Hepatocyte (in vitro differentiated cells): ENCODE measurements around the gene DACT2. TPM values are rescaled to one million over a fixed set of nuclear protein-coding genes. Genes with fewer than 3 reads are reported as not detected.
"Not testable (repeated sequence)": the region's sequence is repeated elsewhere in the genome, so short reads cannot be mapped to it uniquely, and the experiment has no call there.

ENCODE experiments used
- DNase-seq: peaks from one replicate; pipeline ENCODE4 v3.0.0-alpha.2; 2016; ENCODE audit warnings: low spot score
- H2AFZ ChIP-seq: fragments of 200-600 bp; sonication (generic); 2 replicates; pipeline ENCODE4 v1.6.0; 2016; ENCODE audit warnings: antibody characterized with exemption, mild to moderate bottlenecking
- H3K27ac ChIP-seq: fragments of 200-600 bp; sonication (generic); 2 replicates; pipeline ENCODE4 v1.5.1; 2016; ENCODE audit warnings: mild to moderate bottlenecking
- H3K27me3 ChIP-seq: fragments of 200-600 bp; sonication (generic); 2 replicates; pipeline ENCODE4 v1.6.1; 2016
- H3K36me3 ChIP-seq: fragments of 200-600 bp; sonication (generic); replicated peaks from 2 replicates; pipeline ENCODE4 v1.5.1; 2016; ENCODE audit warnings: low read depth; ENCODE audit not compliant: insufficient read depth
- H3K4me1 ChIP-seq: fragments of 200-600 bp; sonication (generic); 2 replicates; pipeline ENCODE4 v1.5.1; 2016; ENCODE audit warnings: mild to moderate bottlenecking, moderate library complexity; ENCODE audit not compliant: insufficient read depth
- H3K4me2 ChIP-seq: fragments of 200-600 bp; sonication (generic); 2 replicates; pipeline ENCODE4 v1.6.0; 2016
- H3K4me3 ChIP-seq: fragments of 200-600 bp; sonication (generic); 2 replicates; pipeline ENCODE4 v1.5.1; 2016; ENCODE audit warnings: mild to moderate bottlenecking
- H3K79me2 ChIP-seq: fragments of 200-600 bp; sonication (generic); 2 replicates; pipeline ENCODE4 v1.6.0; 2017; ENCODE audit warnings: mild to moderate bottlenecking
- H3K9me2 ChIP-seq: fragments of 200-600 bp; sonication (generic); replicated peaks from 2 replicates; pipeline ENCODE4 v1.6.0; 2017; ENCODE audit warnings: mild to moderate bottlenecking; ENCODE audit not compliant: insufficient read depth
- H3K9me3 ChIP-seq: fragments of 200-600 bp; sonication (generic); 2 replicates; pipeline ENCODE4 v1.5.1; 2016; ENCODE audit warnings: low read depth, mild to moderate bottlenecking
- H4K20me1 ChIP-seq: fragments of 200-600 bp; sonication (generic); 2 replicates; pipeline ENCODE4 v1.6.0; 2016; ENCODE audit warnings: mild to moderate bottlenecking; ENCODE audit not compliant: insufficient read depth, poor library complexity, severe bottlenecking
- CTCF ChIP-seq: fragments of 200-600 bp; sonication (generic); IDR thresholded peaks from 2 replicates; pipeline ENCODE4 v1.5.1; 2016; ENCODE audit warnings: antibody characterized with exemption, mild to moderate bottlenecking; ENCODE audit not compliant: poor library complexity
- EZH2 ChIP-seq: fragments of 200-600 bp; sonication (generic); IDR thresholded peaks from 2 replicates; pipeline ENCODE4 v1.6.1; 2016; ENCODE audit warnings: antibody characterized with exemption, mild to moderate bottlenecking, borderline replicate concordance
- EZH2phosphoT487 ChIP-seq: fragments of 200-600 bp; sonication (generic); IDR thresholded peaks from one replicate; pipeline ENCODE4 v1.6.1; 2018; ENCODE audit warnings: antibody characterized with exemption, mild to moderate bottlenecking, low read depth, moderate library complexity; ENCODE audit not compliant: unreplicated experiment, severe bottlenecking
- WGBS: methylation state at CpG from one replicate; pipeline ENCODE4 v1.1.6; 2016; ENCODE audit warnings: low lambda C conversion rate; ENCODE audit errors: missing lambda C conversion rate; 5-methylcytosine and 5-hydroxymethylcytosine counted together
- polyA plus RNA-seq: library from polyadenylated mRNA; unstranded; fragments of >200 nt; fragmentation: Nextera tagmentation; extraction: Ambion mirVana; gene quantifications from 2 replicates; pipeline ENCODE4 v1.2.1, GENCODE V29; 2016
- total RNA-seq: library from RNA; depleted of rRNA; stranded (reverse); fragments of >200 nt; gene quantifications from 2 replicates; pipeline ENCODE4 v1.2.3, GENCODE V29; 2014

Gene DACT2
- total and polyA plus RNA-seq, 2 experiments from 2014 or later: 8.2 to 8.8 TPM

GRCh38 chr6:168362276-168362990 lies 42.9 kb upstream of the DACT2 start:
- Histone ChIP-seq H3K4me3 (no peak overlapping the region), H3K9me2 (no peaks in the 10 kb centered on the region), H3K9me3 (no peaks in the 10 kb centered on the region), H3K4me2 (no peak overlapping the region), H3K27me3 (no peaks in the 10 kb centered on the region), H3K36me3 (no peaks in the 10 kb centered on the region), H3K4me1 (peaks cover 5% of the 10 kb centered on the region), H4K20me1 (no peaks in the 10 kb centered on the region), H3K79me2 (no peaks in the 10 kb centered on the region), H3K27ac (no peak overlapping the region), H2AFZ (no peak overlapping the region)
- 94% methylated on average over 10 of the region's 10 CpGs for WGBS
- no peak for DNase-seq
- TF ChIP-seq EZH2: no peak

- Histone ChIP-seq H3K79me2 (no peaks in the 10 kb centered on the region), H3K36me3 (no peaks in the 10 kb centered on the region), H3K4me3 (no peak overlapping the region), H3K9me2 (no peaks in the 10 kb centered on the region), H3K27ac (no peak overlapping the region), H3K9me3 (no peaks in the 10 kb centered on the region), H2AFZ (no peak overlapping the region), H4K20me1 (no peaks in the 10 kb centered on the region), H3K27me3 (no peaks in the 10 kb centered on the region), H3K4me2 (no peak overlapping the region), H3K4me1 (no peaks in the 10 kb centered on the region)
- 96% methylated on average over 9 of the region's 9 CpGs for WGBS
- TF ChIP-seq EZH2phosphoT487 (no peak), CTCF (no peak), EZH2 (no peak)
- no peak for DNase-seq
Observed at GRCh38 chr6:168361766-168362165, 42.2 kb upstream of the DACT2 start.

DNA sequence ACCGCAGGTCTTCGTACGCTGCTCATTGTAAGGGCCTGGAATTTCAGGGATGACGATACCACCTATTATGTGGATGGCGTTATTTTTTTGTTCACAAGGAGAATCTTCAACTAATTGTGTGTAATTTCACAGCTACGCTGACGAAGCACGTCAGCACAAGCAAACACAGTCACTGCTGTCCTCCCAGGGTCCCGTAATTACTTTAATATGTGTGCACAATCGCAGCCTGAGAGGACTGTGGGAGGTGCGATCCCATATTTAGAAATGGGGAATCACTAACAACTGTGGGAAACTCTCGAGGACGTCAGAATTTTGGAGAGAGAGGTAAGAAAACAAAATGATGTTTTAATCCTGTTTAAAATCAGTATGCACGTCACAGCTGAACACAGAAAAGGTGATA lies 40.2 kb upstream of the DACT2 start:
- H3K9me2 ChIP-seq: no peaks in the 10 kb centered on the region
- H3K36me3 ChIP-seq: no peaks in the 10 kb centered on the region
- no peaks in the 10 kb centered on the region for H3K9me3 ChIP-seq
- no peak overlapping the region for H3K4me3 ChIP-seq
- peaks cover 3% of the 10 kb centered on the region for H3K4me1 ChIP-seq
- no peak overlapping the region for H3K27ac ChIP-seq
- no peak overlapping the region for H2AFZ ChIP-seq
- no peaks in the 10 kb centered on the region for H3K79me2 ChIP-seq
- H3K4me2 ChIP-seq: no peak overlapping the region
- DNase-seq: no peak
- no peak for TF ChIP-seq EZH2
- TF ChIP-seq CTCF: no peak
- no peak for TF ChIP-seq EZH2phosphoT487
- H3K27me3 ChIP-seq: no peaks in the 10 kb centered on the region
- no peaks in the 10 kb centered on the region for H4K20me1 ChIP-seq
- WGBS: 79% methylated on average over 14 of the region's 14 CpGs

- Histone ChIP-seq H3K4me2 (no peak overlapping the region), H3K36me3 (no peaks in the 10 kb centered on the region), H3K4me3 (no peak overlapping the region), H3K4me1 (peaks cover 3% of the 10 kb centered on the region), H3K27ac (no peak overlapping the region), H3K27me3 (no peaks in the 10 kb centered on the region), H3K9me2 (no peaks in the 10 kb centered on the region), H3K79me2 (no peaks in the 10 kb centered on the region), H2AFZ (no peak overlapping the region), H3K9me3 (no peaks in the 10 kb centered on the region), H4K20me1 (no peaks in the 10 kb centered on the region)
- 91% methylated on average over 19 of the region's 20 CpGs for WGBS
- TF ChIP-seq CTCF (no peak), EZH2phosphoT487 (no peak), EZH2 (no peak)
- DNase-seq: no peak
Observed at GRCh38 chr6:168358842-168359420, 39.4 kb upstream of the DACT2 start.

GRCh38 chr6:168356872-168357271 lies 37.3 kb upstream of the DACT2 start:
- not testable (repeated sequence) for H3K4me1 ChIP-seq, H3K79me2 ChIP-seq, H3K9me3 ChIP-seq, H4K20me1 ChIP-seq, H3K27ac ChIP-seq, H3K27me3 ChIP-seq, H3K36me3 ChIP-seq, H2AFZ ChIP-seq, H3K9me2 ChIP-seq, H3K4me2 ChIP-seq, DNase-seq, H3K4me3 ChIP-seq
- no CpG with 5 or more reads among the region's 20 CpGs for WGBS
